ENCODE measurements around the gene ROBO1. TPM values are rescaled to one million over a fixed set of nuclear protein-coding genes. Genes with fewer than 3 reads are reported as not detected.

ROBO1 gene
- total RNA-seq, 1 donor from 2014 or later, result 169 TPM

DNA sequence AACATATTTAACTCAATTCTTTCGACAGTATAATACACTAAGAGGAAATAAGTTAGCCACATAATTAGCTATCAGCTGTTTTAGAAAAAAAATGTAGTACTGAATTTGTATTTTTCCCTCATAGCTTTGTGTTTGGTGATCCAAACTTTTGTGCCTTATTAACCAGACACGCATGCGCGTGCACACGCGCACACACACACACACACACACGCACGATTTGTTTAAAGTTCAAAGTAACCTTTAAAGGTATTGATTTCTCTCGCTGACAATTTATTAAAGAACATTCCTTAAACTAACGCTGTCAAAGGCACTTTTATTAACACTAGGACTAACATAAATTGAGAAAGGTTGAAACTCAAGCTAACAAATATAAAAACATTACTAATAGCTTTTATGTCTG lies 198.9 kb downstream of the ROBO1 start:
- no peaks in the 10 kb centered on the region for H3K4me1 ChIP-seq
- Mint-ChIP-seq H3K4me3 (no peak overlapping the region), H3K27me3 (ENCODE audit: insufficient read depth, low read depth) (no peaks in the 10 kb centered on the region), H3K36me3 (no peaks in the 10 kb centered on the region), H3K27ac (no peak overlapping the region), H3K4me1 (no peaks in the 10 kb centered on the region), H3K9me3 (no peaks in the 10 kb centered on the region)
- TF ChIP-seq EZH2 (IDR thresholded peaks at IDR 0.05), result no peak
- TF ChIP-seq, protein P1, sequence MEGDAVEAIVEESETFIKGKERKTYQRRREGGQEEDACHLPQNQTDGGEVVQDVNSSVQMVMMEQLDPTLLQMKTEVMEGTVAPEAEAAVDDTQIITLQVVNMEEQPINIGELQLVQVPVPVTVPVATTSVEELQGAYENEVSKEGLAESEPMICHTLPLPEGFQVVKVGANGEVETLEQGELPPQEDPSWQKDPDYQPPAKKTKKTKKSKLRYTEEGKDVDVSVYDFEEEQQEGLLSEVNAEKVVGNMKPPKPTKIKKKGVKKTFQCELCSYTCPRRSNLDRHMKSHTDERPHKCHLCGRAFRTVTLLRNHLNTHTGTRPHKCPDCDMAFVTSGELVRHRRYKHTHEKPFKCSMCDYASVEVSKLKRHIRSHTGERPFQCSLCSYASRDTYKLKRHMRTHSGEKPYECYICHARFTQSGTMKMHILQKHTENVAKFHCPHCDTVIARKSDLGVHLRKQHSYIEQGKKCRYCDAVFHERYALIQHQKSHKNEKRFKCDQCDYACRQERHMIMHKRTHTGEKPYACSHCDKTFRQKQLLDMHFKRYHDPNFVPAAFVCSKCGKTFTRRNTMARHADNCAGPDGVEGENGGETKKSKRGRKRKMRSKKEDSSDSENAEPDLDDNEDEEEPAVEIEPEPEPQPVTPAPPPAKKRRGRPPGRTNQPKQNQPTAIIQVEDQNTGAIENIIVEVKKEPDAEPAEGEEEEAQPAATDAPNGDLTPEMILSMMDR (IDR thresholded peaks at IDR 0.05), result no peak
- no peak for TF ChIP-seq EZH2phosphoT487 (IDR thresholded peaks at IDR 0.05)
- H3K9ac ChIP-seq, result no peak overlapping the region
- no peak overlapping the region for H2AFZ ChIP-seq (replicated peaks)
- H3K79me2 ChIP-seq (ENCODE audit: low read depth), result no peaks in the 10 kb centered on the region
- no peaks in the 10 kb centered on the region for H3K36me3 ChIP-seq
- H3F3A ChIP-seq (ENCODE audit: low read depth), result no peaks in the 10 kb centered on the region
- H3K4me3 ChIP-seq, result no peak overlapping the region
- no peaks in the 10 kb centered on the region for H3K27me3 ChIP-seq
- H3K9me3 ChIP-seq (ENCODE audit: low read depth), result no peaks in the 10 kb centered on the region
- H3K4me2 ChIP-seq, result no peak overlapping the region
- no peaks in the 10 kb centered on the region for H4K20me1 ChIP-seq (ENCODE audit: low read depth)
- H3K27ac ChIP-seq, result no peak overlapping the region
- no peak for DNase-seq (ENCODE audit: low spot score)

DNA sequence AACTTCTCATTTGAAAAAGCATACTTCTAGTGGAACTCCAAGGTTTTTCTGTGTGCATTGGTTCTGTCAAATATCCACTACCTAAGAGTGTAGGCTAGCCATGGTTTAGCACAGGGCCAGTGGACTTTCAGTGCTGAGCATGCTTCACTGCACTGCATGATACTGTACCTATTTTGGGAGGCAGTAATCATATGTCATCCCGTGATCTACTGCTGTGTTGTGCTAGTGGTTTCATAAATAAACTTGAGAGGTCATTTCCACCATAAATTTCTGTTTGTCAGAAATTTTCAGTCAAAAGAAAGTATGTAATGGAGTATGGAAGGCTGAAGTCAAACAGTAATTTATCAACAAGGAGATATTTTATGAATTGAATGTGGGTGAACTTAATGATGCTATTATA lies 203.6 kb downstream of the ROBO1 start:
- H3K9me3 ChIP-seq (ENCODE audit: low read depth), result no peaks in the 10 kb centered on the region
- TF ChIP-seq EZH2 (IDR thresholded peaks at IDR 0.05) (no peak), EZH2phosphoT487 (IDR thresholded peaks at IDR 0.05) (no peak)
- TF ChIP-seq, protein P1 (IDR thresholded peaks at IDR 0.05), result no peak
- H3K27ac ChIP-seq, result no peak overlapping the region
- H3K27me3 Mint-ChIP-seq (ENCODE audit: insufficient read depth, low read depth), result no peaks in the 10 kb centered on the region
- no peak overlapping the region for H2AFZ ChIP-seq (replicated peaks)
- H3K36me3 Mint-ChIP-seq, result no peaks in the 10 kb centered on the region
- no peaks in the 10 kb centered on the region for H3F3A ChIP-seq (ENCODE audit: low read depth)
- no peak overlapping the region for H3K4me3 ChIP-seq
- H3K27me3 ChIP-seq, result no peaks in the 10 kb centered on the region
- H3K4me2 ChIP-seq, result no peak overlapping the region
- no peaks in the 10 kb centered on the region for H3K79me2 ChIP-seq (ENCODE audit: low read depth)
- H3K4me3 Mint-ChIP-seq, result no peak overlapping the region
- H3K4me1 Mint-ChIP-seq, result no peaks in the 10 kb centered on the region
- no peaks in the 10 kb centered on the region for H3K9me3 Mint-ChIP-seq
- no peaks in the 10 kb centered on the region for H4K20me1 ChIP-seq (ENCODE audit: low read depth)
- no peaks in the 10 kb centered on the region for H3K4me1 ChIP-seq
- H3K9ac ChIP-seq, result no peak overlapping the region
- no peak overlapping the region for H3K27ac Mint-ChIP-seq
- DNase-seq (ENCODE audit: low spot score), result no peak
- H3K36me3 ChIP-seq, result no peaks in the 10 kb centered on the region

DNA sequence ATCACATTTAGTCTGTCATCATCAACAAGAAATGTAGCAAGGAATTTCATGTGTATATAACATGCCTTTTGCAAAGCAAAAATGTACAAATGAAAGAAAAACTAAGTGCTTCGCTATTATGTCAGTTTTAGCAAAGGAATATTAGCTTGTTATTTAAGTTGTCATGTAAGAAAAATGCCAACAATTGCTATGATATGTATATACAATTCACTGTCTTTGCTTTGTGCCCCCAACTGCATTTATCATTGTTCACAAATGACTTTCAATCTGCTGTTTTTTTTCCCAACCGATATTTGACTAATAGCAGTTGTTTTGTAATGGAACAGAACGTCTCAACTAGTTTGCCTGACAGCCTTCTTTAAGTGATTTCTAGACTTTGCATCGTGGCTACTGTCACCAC lies 207.1 kb downstream of the ROBO1 start:
- TF ChIP-seq EZH2phosphoT487 (IDR thresholded peaks at IDR 0.05) (no peak), EZH2 (IDR thresholded peaks at IDR 0.05) (no peak)

DNA sequence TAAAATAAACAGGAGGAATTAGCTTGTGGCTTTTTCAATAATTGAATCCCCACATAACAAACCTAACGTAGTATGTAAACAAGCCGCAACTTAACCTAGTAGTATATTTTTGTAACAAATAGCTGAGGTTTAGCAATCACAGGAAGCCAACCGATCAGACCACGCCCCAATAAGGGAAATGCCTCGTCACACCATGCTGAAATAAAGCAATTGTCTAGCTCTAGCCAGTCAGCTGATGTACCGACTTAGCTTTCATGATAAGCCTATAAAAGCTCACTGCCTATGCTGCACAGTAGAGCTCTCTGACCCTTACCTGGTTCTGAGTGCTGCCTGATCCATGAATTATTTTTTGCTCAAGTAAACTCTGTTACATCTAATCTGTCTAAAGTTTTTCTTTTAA lies 208.9 kb downstream of the ROBO1 start:
- H3K4me3 Mint-ChIP-seq, result no peak overlapping the region
- no peak for TF ChIP-seq EZH2phosphoT487 (IDR thresholded peaks at IDR 0.05)
- TF ChIP-seq, protein P1 (IDR thresholded peaks at IDR 0.05), result no peak
- TF ChIP-seq EZH2 (IDR thresholded peaks at IDR 0.05), result no peak
- no peaks in the 10 kb centered on the region for H3K9me3 Mint-ChIP-seq
- Histone ChIP-seq H3K4me2 (no peak overlapping the region), H3K9ac (no peak overlapping the region), H4K20me1 (ENCODE audit: low read depth) (no peaks in the 10 kb centered on the region), H3K27ac (no peak overlapping the region), H3K27me3 (no peaks in the 10 kb centered on the region), H3K9me3 (ENCODE audit: low read depth) (no peaks in the 10 kb centered on the region), H3K4me1 (no peaks in the 10 kb centered on the region), H3K79me2 (ENCODE audit: low read depth) (no peaks in the 10 kb centered on the region), H2AFZ (replicated peaks) (peak overlapping the region; percentile 40), H3K36me3 (no peaks in the 10 kb centered on the region), H3F3A (ENCODE audit: low read depth) (no peaks in the 10 kb centered on the region), H3K4me3 (no peak overlapping the region)
- H3K4me1 Mint-ChIP-seq, result no peaks in the 10 kb centered on the region
- no peaks in the 10 kb centered on the region for H3K36me3 Mint-ChIP-seq
- DNase-seq (ENCODE audit: low spot score), result no peak
- H3K27me3 Mint-ChIP-seq (ENCODE audit: insufficient read depth, low read depth), result no peaks in the 10 kb centered on the region
- no peak overlapping the region for H3K27ac Mint-ChIP-seq

More for the DNA sequence above, 207.1 kb downstream of the ROBO1 start:
- H3K9me3 Mint-ChIP-seq, result no peaks in the 10 kb centered on the region
- Histone ChIP-seq H3F3A (ENCODE audit: low read depth) (no peaks in the 10 kb centered on the region), H3K9ac (no peak overlapping the region), H3K4me1 (no peaks in the 10 kb centered on the region), H3K9me3 (ENCODE audit: low read depth) (no peaks in the 10 kb centered on the region), H3K27ac (no peak overlapping the region), H3K27me3 (no peaks in the 10 kb centered on the region), H4K20me1 (ENCODE audit: low read depth) (no peaks in the 10 kb centered on the region), H3K79me2 (ENCODE audit: low read depth) (no peaks in the 10 kb centered on the region), H3K4me2 (no peak overlapping the region), H3K4me3 (no peak overlapping the region), H3K36me3 (no peaks in the 10 kb centered on the region), H2AFZ (replicated peaks) (no peak overlapping the region)
- H3K27me3 Mint-ChIP-seq (ENCODE audit: insufficient read depth, low read depth), result no peaks in the 10 kb centered on the region
- DNase-seq (ENCODE audit: low spot score), result no peak
- no peaks in the 10 kb centered on the region for H3K36me3 Mint-ChIP-seq
- no peak overlapping the region for H3K4me3 Mint-ChIP-seq
- no peaks in the 10 kb centered on the region for H3K4me1 Mint-ChIP-seq
- no peak overlapping the region for H3K27ac Mint-ChIP-seq
